Measurements from ENCODE around the gene OR14K1. TPM values are rescaled to one million over a fixed set of nuclear protein-coding genes. Genes with fewer than 3 reads are reported as not detected.
"Not testable (repeated sequence)": the region's sequence is repeated elsewhere in the genome, so short reads cannot be mapped to it uniquely, and the experiment has no call there.

The OR14K1 gene
- total and polyA plus RNA-seq, 9 of the 15 experiments (the other 6 are each of a cell fraction or from before 2014, with no cell fraction given) = not detected

DNA sequence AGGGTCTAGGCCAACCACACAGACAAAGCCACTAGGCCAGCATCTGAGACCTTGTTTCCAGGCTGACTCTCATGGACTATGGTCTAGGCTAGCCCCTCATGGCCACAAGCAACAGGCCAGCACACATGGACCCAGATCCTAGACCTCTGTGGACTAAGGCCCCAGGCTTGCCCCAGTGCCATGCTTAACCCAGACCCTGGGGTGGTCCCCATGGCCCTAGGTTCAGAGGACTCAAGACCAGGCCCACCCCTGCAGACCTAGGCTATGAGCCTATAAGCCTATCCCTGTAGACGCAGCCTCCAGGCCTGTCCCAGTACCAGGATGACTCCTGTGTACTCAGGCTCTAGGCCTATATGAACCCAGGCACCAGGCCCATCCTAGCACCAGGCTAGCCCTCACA, 11.5 kb downstream of the OR14K1 start (continued):
- TF ChIP-seq, protein P1, sequence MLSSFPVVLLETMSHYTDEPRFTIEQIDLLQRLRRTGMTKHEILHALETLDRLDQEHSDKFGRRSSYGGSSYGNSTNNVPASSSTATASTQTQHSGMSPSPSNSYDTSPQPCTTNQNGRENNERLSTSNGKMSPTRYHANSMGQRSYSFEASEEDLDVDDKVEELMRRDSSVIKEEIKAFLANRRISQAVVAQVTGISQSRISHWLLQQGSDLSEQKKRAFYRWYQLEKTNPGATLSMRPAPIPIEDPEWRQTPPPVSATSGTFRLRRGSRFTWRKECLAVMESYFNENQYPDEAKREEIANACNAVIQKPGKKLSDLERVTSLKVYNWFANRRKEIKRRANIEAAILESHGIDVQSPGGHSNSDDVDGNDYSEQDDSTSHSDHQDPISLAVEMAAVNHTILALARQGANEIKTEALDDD (IDR thresholded peaks at IDR 0.05) = no peak

DNA sequence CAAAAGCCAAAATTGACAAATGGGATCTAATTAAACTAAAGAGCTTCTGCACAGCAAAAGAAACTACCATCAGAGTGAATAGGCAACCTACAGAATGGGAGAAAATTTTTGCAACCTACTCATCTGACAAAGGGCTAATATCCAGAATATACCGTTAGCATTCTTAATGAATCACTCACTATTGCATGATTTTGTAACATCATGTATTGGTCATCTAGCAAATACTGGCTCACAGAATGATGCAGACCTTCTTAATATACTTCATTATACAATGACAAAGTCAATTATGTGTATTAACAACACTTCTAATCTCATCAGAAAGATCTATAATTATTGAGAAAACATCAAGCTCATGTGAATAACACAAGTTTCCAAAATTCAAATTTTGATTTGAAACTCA, 15.9 kb downstream of the OR14K1 start:
- H3K27ac ChIP-seq (ENCODE audit: extremely low read depth, low read depth, low read length); H3K4me1 ChIP-seq (replicated peaks in 1 of 2; ENCODE audit: control insufficient read depth in 2 of 2, insufficient read depth in 2 of 2, low read length in 2 of 2); H2AFZ ChIP-seq (ENCODE audit: low read depth, low read length); H4K20me1 ChIP-seq (replicated peaks; ENCODE audit: control insufficient read depth, insufficient read depth, low read length); ATAC-seq; H3K79me2 ChIP-seq (ENCODE audit: control insufficient read depth, insufficient read depth, low read length); in situ Hi-C loops (cut with MboI); BruUV-seq (replicated peaks); CTCF ChIA-PET (ENCODE audit: low intra/inter-chr PET ratio); H3K36me3 ChIP-seq (ENCODE audit: control insufficient read depth, insufficient read depth, low read length); H3K9me1 ChIP-seq (ENCODE audit: control insufficient read depth, insufficient read depth, low read length); H3K9me3 ChIP-seq (replicated peaks; ENCODE audit: control insufficient read depth, insufficient read depth, low read depth, low read length); DNase-seq (ENCODE audit: extremely low read depth in 1 of 4, low spot score in 3 of 4); H3K27me3 ChIP-seq (ENCODE audit: control insufficient read depth in 2 of 2, insufficient read depth in 2 of 2, low read length in 2 of 2); intact Hi-C loops (cut with micrococcal nuclease); H3K4me3 ChIP-seq; H3K9ac ChIP-seq (ENCODE audit: insufficient read depth in 1 of 2, low read depth in 2 of 2, low read length in 2 of 2); H3K4me2 ChIP-seq (ENCODE audit: insufficient read depth, low read length); POLR2A ChIA-PET; FAIRE-seq: not testable (repeated sequence)
- WGBS (ENCODE audit: insufficient coverage, low coverage, missing lambda C conversion rate) = 0% methylated on average over 1 of the region's 1 CpG

- no TSS peak for BruUV-seq (replicated peaks)
- no peak for TF ChIP-seq PTBP1 (IDR thresholded peaks at IDR 0.05; ENCODE audit: low read depth, low read length)
- TF ChIP-seq, protein P2, sequence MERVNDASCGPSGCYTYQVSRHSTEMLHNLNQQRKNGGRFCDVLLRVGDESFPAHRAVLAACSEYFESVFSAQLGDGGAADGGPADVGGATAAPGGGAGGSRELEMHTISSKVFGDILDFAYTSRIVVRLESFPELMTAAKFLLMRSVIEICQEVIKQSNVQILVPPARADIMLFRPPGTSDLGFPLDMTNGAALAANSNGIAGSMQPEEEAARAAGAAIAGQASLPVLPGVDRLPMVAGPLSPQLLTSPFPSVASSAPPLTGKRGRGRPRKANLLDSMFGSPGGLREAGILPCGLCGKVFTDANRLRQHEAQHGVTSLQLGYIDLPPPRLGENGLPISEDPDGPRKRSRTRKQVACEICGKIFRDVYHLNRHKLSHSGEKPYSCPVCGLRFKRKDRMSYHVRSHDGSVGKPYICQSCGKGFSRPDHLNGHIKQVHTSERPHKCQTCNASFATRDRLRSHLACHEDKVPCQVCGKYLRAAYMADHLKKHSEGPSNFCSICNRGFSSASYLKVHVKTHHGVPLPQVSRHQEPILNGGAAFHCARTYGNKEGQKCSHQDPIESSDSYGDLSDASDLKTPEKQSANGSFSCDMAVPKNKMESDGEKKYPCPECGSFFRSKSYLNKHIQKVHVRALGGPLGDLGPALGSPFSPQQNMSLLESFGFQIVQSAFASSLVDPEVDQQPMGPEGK (CRISPR knock-in tag; IDR thresholded peaks at IDR 0.05; ENCODE audit: borderline replicate concordance) = no peak
- TF ChIP-seq ARHGAP35 (IDR thresholded peaks at IDR 0.05; ENCODE audit: partially characterized antibody) = no peak
- no peak for TF ChIP-seq NCOR1 (IDR thresholded peaks at IDR 0.05)
- TF ChIP-seq ARID3B (CRISPR knock-in tag; IDR thresholded peaks at IDR 0.05; ENCODE audit: borderline replicate concordance) = no peak
- no peak for TF ChIP-seq NFE2 (IDR thresholded peaks at IDR 0.05; ENCODE audit: low read depth)
These were observed 22.0 kb downstream of the OR14K1 start, which contains the start of gene OR1C1 for GRCh38 chr1:247760456-247760855. Gene OR1C1, minus strand, starts transcription at chr1:247760556. Its CDS starts 2,150 bp downstream, at chr1:247758406.

More at GRCh38 chr1:247760456-247760855, 22.0 kb downstream of the OR14K1 start, which contains the start of gene OR1C1:
- Histone ChIP-seq H4K20me1 (replicated peaks; ENCODE audit: control insufficient read depth, insufficient read depth, low read length) (no peaks in the 10 kb centered on the region), H3K27ac (ENCODE audit: extremely low read depth, low read depth, low read length) (no peak within 1 kb of the TSS), H3K27me3 (ENCODE audit: control insufficient read depth in 2 of 2, insufficient read depth in 2 of 2, low read length in 2 of 2) (no peaks in the 10 kb centered on the region), H3K4me3 (no peak within 1 kb of the TSS), H3K9ac (ENCODE audit: insufficient read depth in 1 of 2, low read depth in 2 of 2, low read length in 2 of 2) (no peak within 1 kb of the TSS), H3K9me3 (replicated peaks; ENCODE audit: control insufficient read depth, insufficient read depth, low read depth, low read length) (no peaks in the 10 kb centered on the region), H3K4me2 (ENCODE audit: insufficient read depth, low read length) (no peak within 1 kb of the TSS), H3K4me1 (replicated peaks in 1 of 2; ENCODE audit: control insufficient read depth in 2 of 2, insufficient read depth in 2 of 2, low read length in 2 of 2) (no peaks in the 10 kb centered on the region), H3K79me2 (ENCODE audit: control insufficient read depth, insufficient read depth, low read length) (no peaks in the 10 kb centered on the region), H3K36me3 (ENCODE audit: control insufficient read depth, insufficient read depth, low read length) (no peaks in the 10 kb centered on the region), H2AFZ (ENCODE audit: low read depth, low read length) (no peak within 1 kb of the TSS), H3K9me1 (ENCODE audit: control insufficient read depth, insufficient read depth, low read length) (no peaks in the 10 kb centered on the region)
- ATAC-seq = no peak
- CTCF ChIA-PET (ENCODE audit: low intra/inter-chr PET ratio) = no interaction called here
- POLR2A ChIA-PET = no interaction called here
- WGBS (ENCODE audit: insufficient coverage, low coverage, missing lambda C conversion rate) = 0% methylated on average over 3 of the region's 3 CpGs
- intact Hi-C loops (cut with micrococcal nuclease) (no loop called here), in situ Hi-C loops (cut with MboI) (no loop called here)
- no peak for FAIRE-seq
- DNase-seq (ENCODE audit: extremely low read depth in 1 of 4, low spot score in 3 of 4) = no peak

All from K562 (cell line).